ENCODE measurements around the gene SLCO2B1. TPM values are rescaled to one million over a fixed set of nuclear protein-coding genes. Genes with fewer than 3 reads are reported as not detected.

Gene SLCO2B1
- total RNA-seq, 1 donor from 2014 or later: 0.23 TPM

GRCh38 chr11:75184757-75185425 lies 34.0 kb downstream of the SLCO2B1 start:
- TF ChIP-seq CTCF (conservative IDR thresholded peaks at IDR 0.05; ENCODE audit: low read depth, low read length): no peak
- no peak for DNase-seq (ENCODE audit: low read depth)
- no peak overlapping the region for H3K4me3 ChIP-seq (ENCODE audit: low read depth, low read length)

GRCh38 chr11:75185866-75186265 lies 35.0 kb downstream of the SLCO2B1 start:
- TF ChIP-seq CTCF (conservative IDR thresholded peaks at IDR 0.05; ENCODE audit: low read depth, low read length): no peak
- no peak for DNase-seq (ENCODE audit: low read depth)
- H3K4me3 ChIP-seq (ENCODE audit: low read depth, low read length): no peak overlapping the region

- DNase-seq (ENCODE audit: low read depth): no peak
- no peak for TF ChIP-seq CTCF (conservative IDR thresholded peaks at IDR 0.05; ENCODE audit: low read depth, low read length)
These were observed 36.1 kb downstream of the SLCO2B1 start for GRCh38 chr11:75186999-75187398.

GRCh38 chr11:75188671-75189070 lies 37.8 kb downstream of the SLCO2B1 start:
- no peak for DNase-seq (ENCODE audit: low read depth)
- H3K4me3 ChIP-seq (ENCODE audit: low read depth, low read length): no peak overlapping the region
- TF ChIP-seq CTCF (conservative IDR thresholded peaks at IDR 0.05; ENCODE audit: low read depth, low read length): no peak

More at GRCh38 chr11:75186999-75187398, 36.1 kb downstream of the SLCO2B1 start:
- H3K4me3 ChIP-seq (ENCODE audit: low read depth, low read length): no peak overlapping the region

GRCh38 chr11:75189108-75189507 lies 38.2 kb downstream of the SLCO2B1 start:
- H3K4me3 ChIP-seq (ENCODE audit: low read depth, low read length): no peak overlapping the region
- no peak for DNase-seq (ENCODE audit: low read depth)
- no peak for TF ChIP-seq CTCF (conservative IDR thresholded peaks at IDR 0.05; ENCODE audit: low read depth, low read length)

GRCh38 chr11:75189911-75190310 lies 39.0 kb downstream of the SLCO2B1 start:
- no peak for DNase-seq (ENCODE audit: low read depth)
- no peak overlapping the region for H3K4me3 ChIP-seq (ENCODE audit: low read depth, low read length)
- TF ChIP-seq CTCF (conservative IDR thresholded peaks at IDR 0.05; ENCODE audit: low read depth, low read length): no peak
